Common myeloid progenitor, CD34-positive (primary cell): Measurements from ENCODE around the gene CDC42BPG.
A peak's percentile ranks its signal among the peaks of the same experiment; 100 is the strongest.

Source experiments
- CTCF ChIA-PET: fragments of 350-600 bp; sonication (Branson Sonifier 250); formaldehyde crosslinking; loops from one replicate; lab custom pipeline; 2021; ENCODE audit warnings: antibody characterized with exemption; lab: Charles Lee
- POLR2A ChIA-PET: fragments of 350-600 bp; sonication (Branson Sonifier 250); formaldehyde crosslinking; loops from one replicate; lab custom pipeline; 2021; ENCODE audit warnings: antibody characterized with exemption; lab: Charles Lee
- DNase-seq, 3 donors: peaks; one replicate each; pipeline versions ENCODE4 v3.0.0 to v3.0.0-alpha.2; 2013
- H3K27ac ChIP-seq, 2 experiments: 1 replicate in 1 of 2; 2 replicates in 1 of 2; pipeline ENCODE4 v1.7.0; 2013; ENCODE audit warnings: inconsistent platforms in 2 of 2, low read length in 2 of 2, mild to moderate bottlenecking in 2 of 2, low read depth in 1 of 2, moderate library complexity in 1 of 2; ENCODE audit not compliant: severe bottlenecking in 2 of 2, insufficient read depth in 1 of 2, poor library complexity in 1 of 2
- H3K27me3 ChIP-seq, 5 experiments: replicated peaks in 2 of 5; 1 replicate in 3 of 5; 2 replicates in 2 of 5; pipeline versions ENCODE4 v1.6.1 to v1.7.0; 2013; ENCODE audit warnings: low read length in 4 of 5, mild to moderate bottlenecking in 2 of 5, moderate library complexity in 2 of 5, inconsistent platforms in 1 of 5; ENCODE audit not compliant: insufficient read depth in 5 of 5, control insufficient read depth in 4 of 5
- H3K36me3 ChIP-seq, 4 experiments: 1 replicate in 2 of 4; 2 replicates in 2 of 4; pipeline versions ENCODE4 v1.6.1 to v1.7.0; 2013; ENCODE audit warnings: low read length in 3 of 4, control low read depth in 1 of 4, mild to moderate bottlenecking in 1 of 4; ENCODE audit not compliant: control insufficient read depth in 4 of 4, insufficient read depth in 4 of 4
- H3K4me1 ChIP-seq, 4 experiments: 1 replicate in 3 of 4; 2 replicates in 1 of 4; pipeline versions ENCODE4 v1.6.1 to v1.7.1; 2013; ENCODE audit warnings: low read length in 3 of 4, mild to moderate bottlenecking in 3 of 4, control low read depth in 1 of 4, inconsistent platforms in 1 of 4, moderate library complexity in 1 of 4; ENCODE audit not compliant: control insufficient read depth in 4 of 4, insufficient read depth in 4 of 4; ENCODE audit errors: control extremely low read depth in 1 of 4
- H3K4me3 ChIP-seq, 7 experiments: 1 replicate in 4 of 7; 2 replicates in 3 of 7; pipeline versions ENCODE4 v1.5.1 to v1.7.0; 2013; ENCODE audit warnings: mild to moderate bottlenecking in 7 of 7, low read length in 6 of 7, moderate library complexity in 6 of 7, inconsistent platforms in 2 of 7, low read depth in 2 of 7, control low read depth in 1 of 7; ENCODE audit not compliant: insufficient read depth in 4 of 7, control insufficient read depth in 1 of 7; ENCODE audit errors: extremely low read depth in 1 of 7
- H3K9me3 ChIP-seq, 5 experiments: 1 replicate in 4 of 5; 2 replicates in 1 of 5; pipeline versions ENCODE4 v1.6.1 to v1.7.1; 2013; ENCODE audit warnings: low read length in 4 of 5, mild to moderate bottlenecking in 2 of 5, inconsistent platforms in 1 of 5, low read depth in 1 of 5, moderate library complexity in 1 of 5; ENCODE audit not compliant: control insufficient read depth in 4 of 5, insufficient read depth in 2 of 5; ENCODE audit errors: control extremely low read depth in 1 of 5
- WGBS: methylation state at CpG from one replicate; pipeline ENCODE4 v1.1.5; 2013; ENCODE audit not compliant: insufficient coverage; 5-methylcytosine and 5-hydroxymethylcytosine counted together

The CDC42BPG gene

GRCh38 chr11:64796757-64797541, 47.5 kb downstream of the CDC42BPG start:
- POLR2A ChIA-PET, result interaction anchor here (0.6 kb wide), 1 partner anchor 53 kb away, joined by 3 read pairs; no protein-coding TSS in a partner anchor
- H3K4me1 ChIP-seq, result peaks cover 0 to 67% (median 61%) of the 10 kb centered on the region in 4 experiments
- H3K27ac ChIP-seq, result no peak overlapping the region
- H3K27me3 ChIP-seq, result no peaks in the 10 kb centered on the region
- CTCF ChIA-PET, result interaction anchor here (1.3 to 2.4 kb wide), 3 partner anchors 10 to 97 kb away, joined by 3 to 10 read pairs (median 4); no protein-coding TSS in a partner anchor
- peak overlapping the region in 1 of 7 experiments; percentile 4 for H3K4me3 ChIP-seq
- no peaks in the 10 kb centered on the region for H3K9me3 ChIP-seq
- WGBS, result 72% methylated on average over 12 of the region's 19 CpGs
- H3K36me3 ChIP-seq, result peaks cover 0 to 59% (median 24%) of the 10 kb centered on the region in 4 experiments
- DNase-seq, result no peak

DNA sequence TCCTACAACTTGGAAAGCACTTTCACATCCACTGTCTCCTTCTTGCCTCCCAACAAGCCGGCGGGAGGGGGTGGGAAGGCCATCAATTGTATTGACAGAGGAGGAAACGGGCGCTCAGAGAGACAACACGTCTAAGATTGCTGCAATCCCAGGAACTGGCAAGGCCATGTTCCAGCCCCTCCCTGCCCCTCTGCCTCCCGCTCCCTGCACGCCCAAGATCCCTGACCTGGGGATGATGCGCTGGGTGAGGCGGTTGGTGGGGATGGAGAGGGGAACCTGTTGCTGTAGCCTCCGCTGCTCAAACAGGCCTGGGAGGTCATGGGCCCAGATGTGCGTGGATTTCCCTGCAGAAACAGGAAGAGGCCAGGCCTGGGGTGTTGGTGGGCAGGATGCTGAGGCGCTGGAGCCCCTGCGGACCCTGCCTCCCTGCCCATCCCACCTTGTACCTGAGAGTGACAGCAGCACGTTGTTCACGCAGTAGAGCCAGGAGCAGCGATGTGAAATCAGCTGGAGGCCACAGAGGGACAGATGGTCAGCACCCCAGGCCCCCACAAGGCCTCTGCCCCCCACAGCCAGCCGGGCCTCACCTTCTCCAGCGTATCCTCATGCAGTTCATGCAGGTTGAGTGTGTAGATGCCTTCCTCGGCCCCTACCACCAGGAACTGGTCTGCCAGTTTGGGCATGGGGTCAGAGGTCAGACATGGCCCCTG, 48.3 kb downstream of the CDC42BPG start:
- H3K36me3 ChIP-seq, result peaks cover 0 to 66% (median 30%) of the 10 kb centered on the region in 4 experiments
- peak in 2 of 3 donors; percentile 53 to 58 for DNase-seq
- no peaks in the 10 kb centered on the region for H3K9me3 ChIP-seq
- peak overlapping the region in 1 of 2 experiments; percentile 16 for H3K27ac ChIP-seq
- ChIA-PET POLR2A (no interaction called here), CTCF (interaction anchor here (1.5 to 2.4 kb wide), 2 partner anchors 10 to 97 kb away, joined by 3 to 10 read pairs; no protein-coding TSS in a partner anchor)
- peak overlapping the region in 2 of 7 experiments; percentile 4 to 10 for H3K4me3 ChIP-seq
- peaks cover 0 to 59% (median 54%) of the 10 kb centered on the region in 4 experiments for H3K4me1 ChIP-seq
- H3K27me3 ChIP-seq, result no peaks in the 10 kb centered on the region
- WGBS, result 38% methylated on average over 13 of the region's 19 CpGs

GRCh38 chr11:64794526-64794925, 49.9 kb downstream of the CDC42BPG start:
- Histone ChIP-seq H3K27me3 (no peaks in the 10 kb centered on the region), H3K9me3 (no peaks in the 10 kb centered on the region), H3K36me3 (peaks cover 0 to 66% (median 36%) of the 10 kb centered on the region in 4 experiments), H3K27ac (no peak overlapping the region), H3K4me1 (peaks cover 0 to 44% (median 37%) of the 10 kb centered on the region in 4 experiments), H3K4me3 (no peak overlapping the region)
- ChIA-PET CTCF (interaction anchor here (0.7 to 2.2 kb wide), 7 partner anchors 10 to 95 kb away, joined by 3 to 14 read pairs (median 3); partner anchors contain the start of gene CDC42BPG), POLR2A (no interaction called here)
- DNase-seq, result no peak
- WGBS, result 98% methylated on average over 10 of the region's 10 CpGs

DNA sequence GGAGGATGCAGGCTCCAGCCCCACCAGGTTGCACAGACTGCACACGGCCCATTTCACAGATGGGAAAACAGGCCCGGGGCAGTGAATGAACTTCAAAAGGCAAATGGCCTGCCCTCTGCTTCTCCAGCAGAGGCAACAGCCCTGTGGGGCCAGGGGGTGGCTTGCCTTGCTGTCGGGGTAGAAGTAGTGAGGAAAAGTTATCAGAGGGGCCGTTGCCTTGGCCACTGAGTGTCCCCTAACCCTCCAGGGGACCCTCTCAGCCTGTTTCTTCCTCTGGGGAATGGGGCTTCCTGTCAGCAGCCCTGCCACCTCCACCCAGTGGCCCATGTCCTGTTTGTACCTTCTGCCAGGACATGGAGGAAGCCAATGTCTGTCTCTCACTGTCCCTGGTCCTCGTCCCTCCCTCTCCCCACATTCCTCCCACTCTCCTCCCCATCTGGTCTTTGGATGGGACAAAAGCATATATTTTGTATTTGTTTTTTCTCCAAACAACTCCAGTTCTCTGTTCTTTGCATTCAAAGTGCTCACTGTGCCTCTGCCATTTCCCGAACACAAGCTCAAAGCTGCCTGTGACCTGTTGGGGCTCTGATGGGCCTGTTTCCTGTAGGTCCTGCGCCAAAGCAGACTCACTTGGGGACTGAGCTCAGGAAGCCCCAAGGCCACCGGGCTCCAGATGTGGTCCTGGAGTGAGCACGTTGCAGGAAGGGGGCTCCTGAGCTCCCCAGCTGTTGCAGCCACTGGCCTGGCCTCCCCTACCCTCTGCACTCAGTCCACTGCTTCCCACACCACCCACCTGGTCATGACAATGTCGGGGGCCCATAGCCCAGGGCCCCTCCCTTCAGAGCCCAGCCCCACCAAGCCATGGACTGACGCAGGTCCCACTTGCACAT, 50.9 kb downstream of the CDC42BPG start:
- Histone ChIP-seq H3K27ac (peak overlapping the region; percentile 50 to 55), H3K4me1 (peaks cover 0 to 38% (median 34%) of the 10 kb centered on the region in 4 experiments), H3K4me3 (no peak overlapping the region), H3K27me3 (no peaks in the 10 kb centered on the region), H3K9me3 (no peaks in the 10 kb centered on the region), H3K36me3 (peaks cover 0 to 65% (median 38%) of the 10 kb centered on the region in 4 experiments)
- CTCF ChIA-PET, result interaction anchor here (0.7 to 2.2 kb wide), 9 partner anchors 9 to 203 kb away, joined by 3 to 14 read pairs (median 3); partner anchors contain the start of genes BATF2 and CDC42BPG
- DNase-seq, result peak in 1 of 3 donors; percentile 50
- 41% methylated on average over 8 of the region's 11 CpGs for WGBS
- POLR2A ChIA-PET, result no interaction called here

DNA sequence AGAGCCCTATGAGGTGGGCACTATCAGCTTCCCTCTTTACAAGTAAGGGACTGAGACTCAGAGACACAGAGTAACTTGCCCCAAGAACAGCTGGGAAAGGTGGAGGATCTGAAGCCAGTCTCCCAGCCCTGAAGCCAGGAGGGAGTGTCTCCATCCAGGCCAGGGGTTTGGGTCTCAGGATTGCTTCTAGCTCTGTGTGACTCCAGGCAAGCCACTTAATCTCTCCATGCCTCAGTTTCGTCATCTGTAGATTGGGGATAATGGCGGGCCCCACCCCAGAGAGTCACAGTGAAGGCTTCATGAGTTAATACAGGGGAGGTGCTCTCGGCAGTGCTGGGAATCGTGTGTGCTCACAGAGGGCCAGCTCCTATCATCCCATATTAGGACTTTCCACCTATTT, 52.0 kb downstream of the CDC42BPG start:
- WGBS, result no CpG with 5 or more reads among the region's 4 CpGs
- no peak for DNase-seq
- POLR2A ChIA-PET, result interaction anchor here (1.0 kb wide), 1 partner anchor 96 kb away, joined by 3 read pairs; no protein-coding TSS in a partner anchor
- H3K36me3 ChIP-seq, result peaks cover 0 to 73% (median 39%) of the 10 kb centered on the region in 4 experiments
- H3K9me3 ChIP-seq, result no peaks in the 10 kb centered on the region
- CTCF ChIA-PET, result interaction anchor here (0.9 to 1.5 kb wide), 3 partner anchors 13 to 54 kb away, joined by 3 to 6 read pairs (median 5); partner anchors contain the start of gene SF1
- H3K4me3 ChIP-seq, result no peak overlapping the region
- H3K4me1 ChIP-seq, result peaks cover 0 to 40% (median 35%) of the 10 kb centered on the region in 4 experiments
- no peak overlapping the region for H3K27ac ChIP-seq
- H3K27me3 ChIP-seq, result no peaks in the 10 kb centered on the region

GRCh38 chr11:64791781-64792291, 52.6 kb downstream of the CDC42BPG start:
- Histone ChIP-seq H3K36me3 (peaks cover 0 to 67% (median 34%) of the 10 kb centered on the region in 4 experiments), H3K27ac (no peak overlapping the region), H3K4me1 (peaks cover 0 to 34% (median 29%) of the 10 kb centered on the region in 4 experiments), H3K4me3 (no peak overlapping the region), H3K9me3 (no peaks in the 10 kb centered on the region), H3K27me3 (no peaks in the 10 kb centered on the region)
- POLR2A ChIA-PET, result interaction anchor here (1.0 kb wide), 1 partner anchor 96 kb away, joined by 3 read pairs; no protein-coding TSS in a partner anchor
- 98% methylated on average over 9 of the region's 14 CpGs for WGBS
- CTCF ChIA-PET, result interaction anchor here (0.9 to 1.5 kb wide), 5 partner anchors 9 to 100 kb away, joined by 3 to 9 read pairs (median 5); partner anchors contain the start of gene SF1
- no peak for DNase-seq
